ENCODE results near the gene PCSK2. TPM values are rescaled to one million over a fixed set of nuclear protein-coding genes. Genes with fewer than 3 reads are reported as not detected.

The PCSK2 gene
- total and polyA plus RNA-seq, 10 donors = 0.06 to 0.17 (median 0.16) TPM; not detected in 3

DNA sequence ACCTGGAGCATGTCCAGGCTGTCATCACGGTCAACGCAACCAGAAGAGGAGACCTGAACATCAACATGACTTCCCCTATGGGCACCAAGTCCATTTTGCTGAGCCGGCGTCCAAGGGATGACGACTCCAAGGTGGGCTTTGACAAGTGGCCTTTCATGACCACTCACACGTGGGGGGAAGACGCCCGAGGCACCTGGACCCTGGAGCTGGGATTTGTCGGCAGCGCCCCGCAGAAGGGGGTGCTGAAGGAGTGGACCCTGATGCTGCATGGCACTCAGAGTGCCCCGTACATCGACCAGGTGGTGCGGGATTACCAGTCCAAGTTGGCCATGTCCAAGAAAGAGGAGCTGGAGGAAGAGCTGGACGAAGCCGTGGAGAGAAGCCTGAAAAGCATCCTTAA lies 254.8 kb downstream of the PCSK2 start:
- WGBS, 5 donors = 87 to 95% (median 93%) methylated on average over 13 to 16 of the region's 16 CpGs
- intact Hi-C loops (cut with DNase I; ENCODE audit: low total_unique reads) = no loop called here

DNA sequence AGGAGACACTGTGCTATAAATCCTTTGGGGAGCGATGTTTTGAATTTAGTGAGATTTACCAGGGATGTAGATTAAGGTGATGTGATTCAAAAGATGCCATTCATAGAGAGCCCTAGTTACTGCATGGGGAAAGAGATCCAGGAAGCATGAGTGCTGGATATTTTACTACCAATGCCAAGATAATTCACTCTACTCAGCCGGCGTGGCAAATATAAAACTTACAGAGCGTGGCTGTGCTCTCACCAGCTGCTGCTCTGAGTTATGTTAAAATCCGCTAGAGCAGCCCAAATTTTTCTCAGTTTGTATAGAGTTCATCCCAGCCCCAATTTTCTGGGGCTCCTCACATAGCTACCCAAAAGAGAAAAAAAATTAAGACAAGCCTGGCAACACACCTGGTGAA lies 255.7 kb downstream of the PCSK2 start:
- H3K27me3 ChIP-seq (replicated peaks in 1 of 7) = peaks cover 0 to 19% (median 0%) of the 10 kb centered on the region in 7 donors
- H3K27ac ChIP-seq = no peak overlapping the region
- H3K9me3 ChIP-seq = no peaks in the 10 kb centered on the region
- DNase-seq = no peak
- intact Hi-C loops (cut with DNase I; ENCODE audit: low total_unique reads) = no loop called here
- TF ChIP-seq, protein P1, sequence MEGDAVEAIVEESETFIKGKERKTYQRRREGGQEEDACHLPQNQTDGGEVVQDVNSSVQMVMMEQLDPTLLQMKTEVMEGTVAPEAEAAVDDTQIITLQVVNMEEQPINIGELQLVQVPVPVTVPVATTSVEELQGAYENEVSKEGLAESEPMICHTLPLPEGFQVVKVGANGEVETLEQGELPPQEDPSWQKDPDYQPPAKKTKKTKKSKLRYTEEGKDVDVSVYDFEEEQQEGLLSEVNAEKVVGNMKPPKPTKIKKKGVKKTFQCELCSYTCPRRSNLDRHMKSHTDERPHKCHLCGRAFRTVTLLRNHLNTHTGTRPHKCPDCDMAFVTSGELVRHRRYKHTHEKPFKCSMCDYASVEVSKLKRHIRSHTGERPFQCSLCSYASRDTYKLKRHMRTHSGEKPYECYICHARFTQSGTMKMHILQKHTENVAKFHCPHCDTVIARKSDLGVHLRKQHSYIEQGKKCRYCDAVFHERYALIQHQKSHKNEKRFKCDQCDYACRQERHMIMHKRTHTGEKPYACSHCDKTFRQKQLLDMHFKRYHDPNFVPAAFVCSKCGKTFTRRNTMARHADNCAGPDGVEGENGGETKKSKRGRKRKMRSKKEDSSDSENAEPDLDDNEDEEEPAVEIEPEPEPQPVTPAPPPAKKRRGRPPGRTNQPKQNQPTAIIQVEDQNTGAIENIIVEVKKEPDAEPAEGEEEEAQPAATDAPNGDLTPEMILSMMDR (IDR thresholded peaks at IDR 0.05 in 8 of 11, conservative IDR thresholded peaks at IDR 0.05 in 3 of 11) = no peak
- TF ChIP-seq POLR2AphosphoS5 (IDR thresholded peaks at IDR 0.05) (no peak), POLR2A (IDR thresholded peaks at IDR 0.05) (no peak)
- no peak overlapping the region for H3K4me3 ChIP-seq
- no peaks in the 10 kb centered on the region for H3K36me3 ChIP-seq
- no peaks in the 10 kb centered on the region for H3K4me1 ChIP-seq
- 80 to 90% (median 86%) methylated on average over 5 of the region's 5 CpGs for WGBS, 5 donors

More for the DNA sequence above, 254.8 kb downstream of the PCSK2 start:
- H3K27me3 ChIP-seq (replicated peaks in 1 of 7) = peaks cover 0 to 19% (median 0%) of the 10 kb centered on the region in 7 donors
- no peaks in the 10 kb centered on the region for H3K36me3 ChIP-seq
- no peaks in the 10 kb centered on the region for H3K4me1 ChIP-seq
- no peak for DNase-seq
- H3K27ac ChIP-seq = no peak overlapping the region
- H3K9me3 ChIP-seq = no peaks in the 10 kb centered on the region
- H3K4me3 ChIP-seq = no peak overlapping the region
- TF ChIP-seq POLR2AphosphoS5 (IDR thresholded peaks at IDR 0.05) = no peak
- TF ChIP-seq POLR2A (IDR thresholded peaks at IDR 0.05) = no peak
- TF ChIP-seq, protein P1 (IDR thresholded peaks at IDR 0.05 in 8 of 11, conservative IDR thresholded peaks at IDR 0.05 in 3 of 11) = no peak

DNA sequence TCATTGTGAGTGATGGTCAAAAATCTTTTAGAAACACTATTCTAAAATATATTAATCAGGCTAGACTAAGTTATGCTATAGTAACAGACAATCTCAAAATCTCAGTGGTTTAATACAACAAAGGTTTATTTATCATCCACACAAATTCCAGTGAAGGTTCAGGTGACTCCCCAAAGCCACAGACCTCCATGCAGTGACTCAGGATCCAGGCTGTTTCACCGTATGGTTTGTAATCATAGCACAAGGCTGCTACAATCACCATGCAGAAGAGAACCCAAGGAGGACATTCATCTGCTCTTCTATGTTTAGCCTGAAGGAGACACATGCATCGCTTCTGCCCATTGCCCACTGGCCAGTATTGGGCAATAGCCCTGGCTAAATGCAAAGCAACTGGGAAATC lies 258.2 kb downstream of the PCSK2 start:
- 82 to 98% (median 92%) methylated on average over 2 of the region's 2 CpGs for WGBS, 5 donors
- TF ChIP-seq, protein P1 (IDR thresholded peaks at IDR 0.05 in 8 of 11, conservative IDR thresholded peaks at IDR 0.05 in 3 of 11) = no peak
- TF ChIP-seq POLR2A (IDR thresholded peaks at IDR 0.05) = no peak
- no peaks in the 10 kb centered on the region for H3K36me3 ChIP-seq
- intact Hi-C loops (cut with DNase I; ENCODE audit: low total_unique reads) = no loop called here
- no peak overlapping the region for H3K4me3 ChIP-seq
- no peaks in the 10 kb centered on the region for H3K9me3 ChIP-seq
- H3K27me3 ChIP-seq (replicated peaks in 1 of 7) = peaks cover 0 to 17% (median 0%) of the 10 kb centered on the region in 7 donors
- DNase-seq = no peak
- no peaks in the 10 kb centered on the region for H3K4me1 ChIP-seq
- H3K27ac ChIP-seq = no peak overlapping the region

- intact Hi-C loops (cut with DNase I; ENCODE audit: low total_unique reads) = no loop called here
- Histone ChIP-seq H3K4me3 (no peak overlapping the region), H3K4me1 (no peaks in the 10 kb centered on the region), H3K9me3 (no peaks in the 10 kb centered on the region), H3K27me3 (replicated peaks in 1 of 7) (no peaks in the 10 kb centered on the region), H3K36me3 (no peaks in the 10 kb centered on the region), H3K27ac (no peak overlapping the region)
- TF ChIP-seq, protein P1 (IDR thresholded peaks at IDR 0.05 in 8 of 11, conservative IDR thresholded peaks at IDR 0.05 in 3 of 11) = no peak
- TF ChIP-seq POLR2A (IDR thresholded peaks at IDR 0.05) (no peak), POLR2AphosphoS5 (IDR thresholded peaks at IDR 0.05) (no peak)
- no peak for DNase-seq
- 76 to 90% (median 80%) methylated on average over 9 of the region's 9 CpGs for WGBS, 5 donors
These were observed 262.2 kb downstream of the PCSK2 start for GRCh38 chr20:17488916-17489600.

All from spleen (tissue), 11 donors.